Activated naive CD8-positive, alpha-beta T cell treated with anti-CD3 and anti-CD28 coated beads, Interleukin-2, amount 10 ng/mL, durations not matched to agents 7 days and 5 days (primary cell): ENCODE measurements around the gene CENPF. TPM values are rescaled to one million over a fixed set of nuclear protein-coding genes. Genes with fewer than 3 reads are reported as not detected.

Experiments used
- ATAC-seq: fragments of 150-1000 bp; cut with Tn5 transposase; one replicate; pipeline ENCODE4 v1.10.0; 2021; ENCODE audit warnings: low read depth, moderate library complexity
- POLR2A ChIA-PET: fragments of 350-600 bp; sonication (Branson Sonifier 250); formaldehyde crosslinking; loops from one replicate; lab custom pipeline; 2021; ENCODE audit warnings: antibody characterized with exemption; lab: Charles Lee
- DNase-seq: peaks from one replicate; pipeline ENCODE4 v3.0.0; 2021
- H3K27ac Mint-ChIP-seq: one replicate; pipeline ENCODE4 v1.8.0; 2022; ENCODE audit warnings: mild to moderate bottlenecking, mixed read lengths
- H3K27me3 Mint-ChIP-seq: one replicate; pipeline ENCODE4 v1.8.0; 2022; ENCODE audit warnings: mild to moderate bottlenecking, moderate library complexity, mixed read lengths
- H3K36me3 Mint-ChIP-seq: one replicate; pipeline ENCODE4 v1.8.0; 2021; ENCODE audit warnings: mild to moderate bottlenecking, mixed read lengths
- H3K4me1 Mint-ChIP-seq: one replicate; pipeline ENCODE4 v1.8.0; 2021; ENCODE audit warnings: mixed read lengths
- H3K4me3 Mint-ChIP-seq: one replicate; pipeline ENCODE4 v1.8.0; 2022; ENCODE audit warnings: mild to moderate bottlenecking, moderate library complexity, mixed read lengths
- H3K9me3 Mint-ChIP-seq: one replicate; pipeline ENCODE4 v1.8.0; 2021; ENCODE audit warnings: mixed read lengths
- total RNA-seq, 2 experiments: library from RNA; stranded (reverse); gene quantifications; one replicate each; pipeline ENCODE4 v1.2.3, GENCODE V29; 2021

The CENPF gene
- 100 to 1,000 TPM; 127 to 137 TPM for total RNA-seq

- peak; percentile 90 for DNase-seq
- Mint-ChIP-seq H3K4me1 (peaks cover 17% of the 10 kb centered on the region), H3K36me3 (no peaks in the 10 kb centered on the region), H3K27me3 (no peaks in the 10 kb centered on the region), H3K9me3 (no peaks in the 10 kb centered on the region), H3K4me3 (peak within 1 kb of the TSS; percentile 94), H3K27ac (peak within 1 kb of the TSS; percentile 88)
- ATAC-seq, result peak; percentile 99
- POLR2A ChIA-PET, result interaction anchor here (1.0 to 1.4 kb wide), 5 partner anchors 25 to 323 kb away, joined by 3 to 5 read pairs (median 3); no protein-coding TSS in a partner anchor
These were observed at the start of gene CENPF for GRCh38 chr1:214602764-214603657. CENPF (plus strand) TSS chr1:214603195; CDS start chr1:214613755, 10,560 bp downstream.

GRCh38 chr1:214557952-214558735 is 44.9 kb upstream of the CENPF start:
- H3K4me1 Mint-ChIP-seq, result no peaks in the 10 kb centered on the region
- ATAC-seq, result no peak
- DNase-seq, result no peak
- no peaks in the 10 kb centered on the region for H3K9me3 Mint-ChIP-seq
- H3K27me3 Mint-ChIP-seq, result peaks cover 53% of the 10 kb centered on the region
- H3K4me3 Mint-ChIP-seq, result no peak overlapping the region
- POLR2A ChIA-PET, result no interaction called here
- no peaks in the 10 kb centered on the region for H3K36me3 Mint-ChIP-seq
- H3K27ac Mint-ChIP-seq, result no peak overlapping the region

- DNase-seq (no peak), ATAC-seq (no peak)
- H3K27me3 Mint-ChIP-seq, result peaks cover 26% of the 10 kb centered on the region
- H3K9me3 Mint-ChIP-seq, result no peaks in the 10 kb centered on the region
- H3K36me3 Mint-ChIP-seq, result no peaks in the 10 kb centered on the region
- no peak overlapping the region for H3K4me3 Mint-ChIP-seq
- POLR2A ChIA-PET, result no interaction called here
- H3K27ac Mint-ChIP-seq, result no peak overlapping the region
- no peaks in the 10 kb centered on the region for H3K4me1 Mint-ChIP-seq
These were observed 39.1 kb upstream of the CENPF start for GRCh38 chr1:214563881-214564280.

- DNase-seq (no peak), ATAC-seq (no peak)
- POLR2A ChIA-PET, result no interaction called here
- no peak overlapping the region for H3K4me3 Mint-ChIP-seq
- no peaks in the 10 kb centered on the region for H3K36me3 Mint-ChIP-seq
- no peaks in the 10 kb centered on the region for H3K9me3 Mint-ChIP-seq
- no peaks in the 10 kb centered on the region for H3K4me1 Mint-ChIP-seq
- no peak overlapping the region for H3K27ac Mint-ChIP-seq
- peaks cover 22% of the 10 kb centered on the region for H3K27me3 Mint-ChIP-seq
These were observed 37.7 kb upstream of the CENPF start for GRCh38 chr1:214565310-214565709.

- ATAC-seq (no peak), DNase-seq (no peak)
- H3K4me1 Mint-ChIP-seq, result no peaks in the 10 kb centered on the region
- H3K27me3 Mint-ChIP-seq, result peaks cover 16% of the 10 kb centered on the region
- H3K9me3 Mint-ChIP-seq, result no peaks in the 10 kb centered on the region
- H3K36me3 Mint-ChIP-seq, result no peaks in the 10 kb centered on the region
- no peak overlapping the region for H3K27ac Mint-ChIP-seq
- no peak overlapping the region for H3K4me3 Mint-ChIP-seq
- POLR2A ChIA-PET, result no interaction called here
These were observed 36.6 kb upstream of the CENPF start for GRCh38 chr1:214566158-214567104.

- Mint-ChIP-seq H3K4me3 (no peak overlapping the region), H3K36me3 (no peaks in the 10 kb centered on the region), H3K9me3 (no peaks in the 10 kb centered on the region), H3K4me1 (no peaks in the 10 kb centered on the region), H3K27me3 (peaks cover 13% of the 10 kb centered on the region), H3K27ac (no peak overlapping the region)
- ATAC-seq (no peak), DNase-seq (no peak)
- POLR2A ChIA-PET, result no interaction called here
These were observed 35.5 kb upstream of the CENPF start for GRCh38 chr1:214567481-214567980.

- Mint-ChIP-seq H3K9me3 (no peaks in the 10 kb centered on the region), H3K36me3 (no peaks in the 10 kb centered on the region)
These were observed 34.7 kb upstream of the CENPF start for GRCh38 chr1:214568328-214568727.

GRCh38 chr1:214569357-214570004 is 33.5 kb upstream of the CENPF start:
- H3K36me3 Mint-ChIP-seq, result no peaks in the 10 kb centered on the region
- ATAC-seq, result no peak
- H3K4me3 Mint-ChIP-seq, result no peak overlapping the region
- POLR2A ChIA-PET, result no interaction called here
- H3K27me3 Mint-ChIP-seq, result peaks cover 16% of the 10 kb centered on the region
- H3K9me3 Mint-ChIP-seq, result no peaks in the 10 kb centered on the region
- H3K27ac Mint-ChIP-seq, result no peak overlapping the region
- H3K4me1 Mint-ChIP-seq, result no peaks in the 10 kb centered on the region
- no peak for DNase-seq

More at GRCh38 chr1:214568328-214568727, 34.7 kb upstream of the CENPF start:
- no peak for DNase-seq
- no peak overlapping the region for H3K27ac Mint-ChIP-seq
- POLR2A ChIA-PET, result no interaction called here
- H3K4me1 Mint-ChIP-seq, result no peaks in the 10 kb centered on the region
- no peak for ATAC-seq
- H3K27me3 Mint-ChIP-seq, result peaks cover 17% of the 10 kb centered on the region
- no peak overlapping the region for H3K4me3 Mint-ChIP-seq

- peaks cover 9% of the 10 kb centered on the region for H3K27me3 Mint-ChIP-seq
- ATAC-seq, result no peak
- no peak overlapping the region for H3K4me3 Mint-ChIP-seq
- H3K4me1 Mint-ChIP-seq, result no peaks in the 10 kb centered on the region
- no peak for DNase-seq
- POLR2A ChIA-PET, result no interaction called here
- no peaks in the 10 kb centered on the region for H3K9me3 Mint-ChIP-seq
- no peaks in the 10 kb centered on the region for H3K36me3 Mint-ChIP-seq
- no peak overlapping the region for H3K27ac Mint-ChIP-seq
These were observed 32.6 kb upstream of the CENPF start for GRCh38 chr1:214570442-214570841.

- no peak for ATAC-seq
These were observed 31.7 kb upstream of the CENPF start for GRCh38 chr1:214571281-214571680.

GRCh38 chr1:214573386-214574318 is 29.3 kb upstream of the CENPF start:
- H3K36me3 Mint-ChIP-seq, result peaks cover 1% of the 10 kb centered on the region

More at GRCh38 chr1:214571281-214571680, 31.7 kb upstream of the CENPF start:
- Mint-ChIP-seq H3K27me3 (peaks cover 10% of the 10 kb centered on the region), H3K27ac (no peak overlapping the region), H3K9me3 (peaks cover 6% of the 10 kb centered on the region), H3K4me3 (no peak overlapping the region), H3K4me1 (no peaks in the 10 kb centered on the region), H3K36me3 (peaks cover 1% of the 10 kb centered on the region)
- DNase-seq, result no peak
- POLR2A ChIA-PET, result no interaction called here

More at GRCh38 chr1:214573386-214574318, 29.3 kb upstream of the CENPF start:
- ATAC-seq, result no peak
- no peak overlapping the region for H3K4me3 Mint-ChIP-seq
- peaks cover 10% of the 10 kb centered on the region for H3K27me3 Mint-ChIP-seq
- DNase-seq, result no peak
- POLR2A ChIA-PET, result no interaction called here
- no peaks in the 10 kb centered on the region for H3K4me1 Mint-ChIP-seq
- H3K9me3 Mint-ChIP-seq, result peaks cover 10% of the 10 kb centered on the region
- no peak overlapping the region for H3K27ac Mint-ChIP-seq
